GM13977 (cell line): ENCODE data around the gene SH3PXD2A.

Experiments used
- DNase-seq: peaks from one replicate; pipeline ENCODE4 v3.0.0; 2012; ENCODE audit warnings: low spot score
- in situ Hi-C: fragments of 300-500 bp; cut with MboI; formaldehyde crosslinking; loops from one replicate; pipeline ENCODE4 v1.12.0; 2022; ENCODE audit warnings: low sequenced_read_pairs, low pct_unique_long_range_greater_than_20kb, mixed read lengths, inconsistent platforms; ENCODE audit not compliant: unreplicated experiment
- TF ChIP-seq, protein P1 (sequence below): IDR thresholded peaks from 2 replicates; pipeline ENCODE4 v1.5.1; 2012; ENCODE audit warnings: mild to moderate bottlenecking, control low read depth; ENCODE audit not compliant: insufficient read depth; ENCODE audit errors: extremely low read depth, missing control alignments

The SH3PXD2A gene

DNA sequence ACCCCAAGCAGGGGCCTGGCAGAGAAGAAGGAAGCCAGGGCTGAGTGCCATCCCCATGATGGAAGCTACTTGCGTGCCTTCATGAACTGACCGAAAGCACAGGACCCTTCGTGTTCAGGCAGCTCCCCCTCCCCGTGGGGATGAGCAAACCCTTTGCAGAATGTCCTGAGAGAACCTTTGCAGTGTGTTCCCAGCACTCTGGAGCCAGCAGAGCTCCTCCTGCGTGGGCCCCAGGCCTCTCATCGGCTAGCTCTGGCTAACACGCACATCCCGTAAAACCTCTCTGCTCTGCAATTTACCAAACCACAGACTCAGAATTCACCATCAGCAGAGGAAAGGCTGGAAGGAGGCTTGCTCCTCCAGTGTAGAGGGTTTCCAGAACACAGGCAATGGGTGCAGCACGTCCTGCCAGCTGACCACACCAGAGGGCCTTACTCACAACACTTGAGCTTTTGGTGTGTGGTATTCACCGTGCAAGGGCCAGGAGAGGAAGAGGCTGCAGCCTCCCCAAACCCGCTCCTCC, 3.1 kb downstream of the SH3PXD2A start:
- TF ChIP-seq, protein P1, sequence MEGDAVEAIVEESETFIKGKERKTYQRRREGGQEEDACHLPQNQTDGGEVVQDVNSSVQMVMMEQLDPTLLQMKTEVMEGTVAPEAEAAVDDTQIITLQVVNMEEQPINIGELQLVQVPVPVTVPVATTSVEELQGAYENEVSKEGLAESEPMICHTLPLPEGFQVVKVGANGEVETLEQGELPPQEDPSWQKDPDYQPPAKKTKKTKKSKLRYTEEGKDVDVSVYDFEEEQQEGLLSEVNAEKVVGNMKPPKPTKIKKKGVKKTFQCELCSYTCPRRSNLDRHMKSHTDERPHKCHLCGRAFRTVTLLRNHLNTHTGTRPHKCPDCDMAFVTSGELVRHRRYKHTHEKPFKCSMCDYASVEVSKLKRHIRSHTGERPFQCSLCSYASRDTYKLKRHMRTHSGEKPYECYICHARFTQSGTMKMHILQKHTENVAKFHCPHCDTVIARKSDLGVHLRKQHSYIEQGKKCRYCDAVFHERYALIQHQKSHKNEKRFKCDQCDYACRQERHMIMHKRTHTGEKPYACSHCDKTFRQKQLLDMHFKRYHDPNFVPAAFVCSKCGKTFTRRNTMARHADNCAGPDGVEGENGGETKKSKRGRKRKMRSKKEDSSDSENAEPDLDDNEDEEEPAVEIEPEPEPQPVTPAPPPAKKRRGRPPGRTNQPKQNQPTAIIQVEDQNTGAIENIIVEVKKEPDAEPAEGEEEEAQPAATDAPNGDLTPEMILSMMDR = no peak
- in situ Hi-C loops = no loop called here
- DNase-seq = no peak

DNA sequence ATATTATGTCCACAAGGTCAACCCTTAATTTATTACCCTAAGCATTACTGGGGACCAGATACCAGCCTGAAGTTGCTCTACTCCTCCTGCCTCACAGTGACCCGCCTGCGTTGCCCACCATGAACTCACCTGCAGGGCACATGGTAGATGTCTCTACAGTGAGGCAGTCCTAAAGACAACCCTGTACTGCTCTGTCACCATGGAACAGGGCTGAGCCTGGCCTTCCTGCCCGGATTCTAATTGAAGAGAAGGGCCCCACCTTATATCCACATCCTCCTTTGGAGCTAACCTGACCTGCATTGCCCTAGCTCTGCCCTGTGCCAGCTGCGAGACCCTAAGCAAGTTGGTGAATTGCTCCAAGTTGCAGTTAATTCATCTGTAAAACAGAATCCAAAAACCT, 4.1 kb downstream of the SH3PXD2A start:
- TF ChIP-seq, protein P1 = no peak
- in situ Hi-C loops = no loop called here
- no peak for DNase-seq

DNA sequence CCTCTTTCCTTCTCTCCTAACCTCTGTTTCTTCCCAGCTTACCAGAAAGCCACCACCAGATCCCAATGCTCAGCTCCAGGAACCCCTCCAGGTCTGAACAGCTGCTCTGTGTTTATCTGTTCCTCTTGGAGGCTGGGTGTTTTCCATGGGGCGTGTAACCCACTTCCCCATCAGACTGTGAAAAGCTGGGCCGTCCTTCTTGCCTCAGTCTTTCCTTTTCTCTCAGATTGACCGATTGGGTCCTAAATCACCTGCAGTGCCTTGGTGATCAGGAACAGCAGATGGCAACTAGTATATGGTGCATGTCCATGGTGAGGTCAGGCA, 4.8 kb downstream of the SH3PXD2A start:
- DNase-seq = no peak
- in situ Hi-C loops = no loop called here
- TF ChIP-seq, protein P1 = no peak

DNA sequence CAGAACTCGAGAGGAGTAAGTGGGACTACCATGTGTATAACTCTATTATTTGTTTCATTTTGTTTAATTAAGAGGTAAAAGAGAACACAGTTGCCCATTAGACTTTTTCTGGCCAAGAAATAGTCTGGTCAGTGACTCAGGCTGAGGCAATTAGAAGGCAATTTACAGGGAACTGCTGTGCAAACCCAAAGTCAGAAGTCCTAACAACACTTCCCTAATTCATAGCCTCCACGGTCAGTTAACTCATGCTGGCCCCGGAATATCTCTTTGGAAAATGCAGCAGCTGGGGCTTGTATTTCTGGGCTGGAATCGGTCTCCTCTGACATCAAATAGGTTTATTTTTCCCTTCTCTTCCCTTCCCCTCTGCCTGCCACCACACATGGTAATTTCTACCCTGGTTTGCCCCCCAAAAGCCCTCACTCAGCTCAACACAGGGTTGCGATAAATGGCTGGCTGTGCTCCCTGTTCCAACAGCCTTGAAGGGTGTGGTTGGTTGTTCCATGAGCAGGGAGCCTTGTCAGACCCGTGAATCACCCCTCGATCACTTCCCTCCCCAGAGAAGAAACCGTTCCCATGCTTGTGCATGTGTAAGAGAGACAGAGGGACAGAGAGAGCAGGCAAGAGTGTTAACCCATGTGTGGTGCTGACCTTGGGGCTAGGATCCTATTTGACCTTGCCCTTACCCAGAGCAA, 5.3 kb downstream of the SH3PXD2A start:
- in situ Hi-C loops = no loop called here
- no peak for DNase-seq

DNA sequence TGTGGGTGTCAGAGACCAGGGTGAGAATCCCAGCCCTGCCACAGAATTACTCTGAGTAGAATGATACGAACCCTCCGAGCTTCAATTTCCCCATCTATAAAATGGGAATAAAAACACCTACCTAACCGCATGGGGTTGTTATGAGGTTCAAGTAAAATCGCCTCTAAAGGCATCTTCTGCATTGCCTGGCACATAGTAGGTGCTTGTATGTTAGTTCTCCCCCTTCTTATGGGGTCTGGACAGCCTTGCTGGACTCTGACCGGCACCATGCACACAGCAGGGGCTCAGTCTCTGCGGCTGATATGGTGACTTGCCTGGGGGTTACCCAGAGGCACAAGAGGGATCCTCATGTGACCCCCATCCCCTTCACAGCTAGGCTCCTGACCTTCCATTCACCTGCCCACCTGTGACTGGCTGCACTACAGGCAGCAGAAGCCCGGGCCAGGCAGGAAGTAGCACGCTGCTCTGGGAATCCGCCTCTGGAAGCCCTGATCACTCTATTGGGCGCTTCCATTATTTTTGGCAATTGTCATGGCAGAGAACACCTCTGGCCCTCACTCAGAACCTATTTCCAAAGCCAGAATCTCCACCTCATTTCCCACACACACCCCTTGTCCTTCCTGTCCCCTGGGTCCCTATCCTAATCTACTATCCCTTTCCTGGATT, 6.0 kb downstream of the SH3PXD2A start:
- TF ChIP-seq, protein P1 = no peak
- in situ Hi-C loops = no loop called here
- DNase-seq = no peak

More for the DNA sequence above, 5.3 kb downstream of the SH3PXD2A start:
- TF ChIP-seq, protein P1 = no peak

DNA sequence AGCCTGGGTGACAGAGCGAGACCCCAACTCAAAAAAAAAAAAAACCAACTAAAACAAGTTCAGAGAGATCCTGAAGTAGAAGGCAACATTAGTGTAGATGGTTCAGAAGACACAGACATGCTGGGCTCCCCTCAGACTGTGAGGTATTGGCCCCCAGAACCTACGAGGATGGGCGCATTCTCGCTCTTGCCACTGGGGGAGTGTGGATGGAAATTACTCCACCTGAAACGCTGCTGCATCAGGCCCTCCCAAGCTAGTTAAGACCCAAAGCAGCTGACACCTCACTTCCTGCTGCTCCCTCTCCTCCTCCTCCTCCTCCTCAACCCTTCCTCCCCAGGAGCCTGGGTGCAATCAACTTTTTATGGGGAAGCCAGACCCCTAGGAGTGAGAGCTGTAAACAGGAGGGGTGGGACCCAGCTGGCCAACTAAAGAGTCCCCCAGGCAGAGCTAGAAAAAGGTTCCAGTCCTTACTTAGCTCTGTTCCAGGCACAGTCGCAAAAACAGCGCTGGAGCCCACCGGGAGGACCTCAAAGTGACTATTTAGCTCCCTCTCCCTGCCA, 7.4 kb downstream of the SH3PXD2A start:
- DNase-seq = no peak
- TF ChIP-seq, protein P1 = peak; percentile 16
- in situ Hi-C loops = no loop called here
